Measurements from ENCODE around the gene PIGN. TPM values are rescaled to one million over a fixed set of nuclear protein-coding genes. Genes with fewer than 3 reads are reported as not detected.

The PIGN gene
- total RNA-seq, 1 donor from 2014 or later = 22.6 TPM

DNA sequence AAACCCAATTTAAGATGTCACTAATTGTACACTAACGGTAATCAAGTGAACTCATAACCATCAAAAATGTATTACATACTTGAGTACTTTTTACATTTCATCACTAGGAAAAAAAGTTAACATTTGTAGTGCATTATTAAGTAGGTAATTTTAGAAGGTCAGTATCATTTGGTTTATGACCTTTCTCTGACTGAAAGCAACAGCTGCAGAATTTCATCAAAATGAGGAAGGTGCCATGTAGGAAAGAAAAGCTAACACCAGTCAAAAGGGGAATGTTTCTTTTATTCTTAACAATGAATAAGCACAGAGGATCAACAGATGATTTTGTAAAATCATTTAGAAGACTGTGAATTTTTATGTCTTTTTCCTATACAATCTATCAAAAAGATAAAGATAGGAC, 79.0 kb downstream of the PIGN start:
- H3K27me3 ChIP-seq (ENCODE audit: control insufficient read depth, insufficient read depth, low read length) = no peaks in the 10 kb centered on the region
- TF ChIP-seq, protein P1, sequence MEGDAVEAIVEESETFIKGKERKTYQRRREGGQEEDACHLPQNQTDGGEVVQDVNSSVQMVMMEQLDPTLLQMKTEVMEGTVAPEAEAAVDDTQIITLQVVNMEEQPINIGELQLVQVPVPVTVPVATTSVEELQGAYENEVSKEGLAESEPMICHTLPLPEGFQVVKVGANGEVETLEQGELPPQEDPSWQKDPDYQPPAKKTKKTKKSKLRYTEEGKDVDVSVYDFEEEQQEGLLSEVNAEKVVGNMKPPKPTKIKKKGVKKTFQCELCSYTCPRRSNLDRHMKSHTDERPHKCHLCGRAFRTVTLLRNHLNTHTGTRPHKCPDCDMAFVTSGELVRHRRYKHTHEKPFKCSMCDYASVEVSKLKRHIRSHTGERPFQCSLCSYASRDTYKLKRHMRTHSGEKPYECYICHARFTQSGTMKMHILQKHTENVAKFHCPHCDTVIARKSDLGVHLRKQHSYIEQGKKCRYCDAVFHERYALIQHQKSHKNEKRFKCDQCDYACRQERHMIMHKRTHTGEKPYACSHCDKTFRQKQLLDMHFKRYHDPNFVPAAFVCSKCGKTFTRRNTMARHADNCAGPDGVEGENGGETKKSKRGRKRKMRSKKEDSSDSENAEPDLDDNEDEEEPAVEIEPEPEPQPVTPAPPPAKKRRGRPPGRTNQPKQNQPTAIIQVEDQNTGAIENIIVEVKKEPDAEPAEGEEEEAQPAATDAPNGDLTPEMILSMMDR (IDR thresholded peaks at IDR 0.05; ENCODE audit: insufficient read depth, low read length, poor library complexity, severe bottlenecking) = no peak
- H3K4me3 ChIP-seq (ENCODE audit: low read depth, low read length) = no peak overlapping the region
- H3K36me3 ChIP-seq (ENCODE audit: control insufficient read depth, insufficient read depth, low read length) = no peaks in the 10 kb centered on the region
- no peak for DNase-seq (ENCODE audit: low read depth)

DNA sequence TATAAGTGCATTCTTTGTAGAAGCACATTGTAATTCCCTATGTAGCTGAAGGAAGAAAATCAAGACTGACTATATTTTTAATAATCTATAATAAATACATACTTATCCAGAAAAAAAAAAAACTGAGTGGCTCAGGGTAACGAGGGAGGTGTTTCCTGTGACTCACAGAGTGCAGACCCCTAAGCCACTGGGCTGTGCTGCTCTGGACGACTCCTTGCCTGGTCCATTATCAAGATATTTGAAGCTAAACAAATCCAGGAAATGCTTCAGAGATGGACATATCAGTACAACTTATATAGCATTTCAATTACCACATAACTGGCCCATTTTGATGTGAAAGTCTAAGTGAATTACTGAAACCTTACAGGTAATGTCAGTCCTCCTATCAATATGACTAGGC, 80.6 kb downstream of the PIGN start:
- no peaks in the 10 kb centered on the region for H3K36me3 ChIP-seq (ENCODE audit: control insufficient read depth, insufficient read depth, low read length)
- TF ChIP-seq, protein P1 (IDR thresholded peaks at IDR 0.05; ENCODE audit: insufficient read depth, low read length, poor library complexity, severe bottlenecking) = no peak
- DNase-seq (ENCODE audit: low read depth) = no peak
- H3K4me3 ChIP-seq (ENCODE audit: low read depth, low read length) = no peak overlapping the region
- no peaks in the 10 kb centered on the region for H3K27me3 ChIP-seq (ENCODE audit: control insufficient read depth, insufficient read depth, low read length)

DNA sequence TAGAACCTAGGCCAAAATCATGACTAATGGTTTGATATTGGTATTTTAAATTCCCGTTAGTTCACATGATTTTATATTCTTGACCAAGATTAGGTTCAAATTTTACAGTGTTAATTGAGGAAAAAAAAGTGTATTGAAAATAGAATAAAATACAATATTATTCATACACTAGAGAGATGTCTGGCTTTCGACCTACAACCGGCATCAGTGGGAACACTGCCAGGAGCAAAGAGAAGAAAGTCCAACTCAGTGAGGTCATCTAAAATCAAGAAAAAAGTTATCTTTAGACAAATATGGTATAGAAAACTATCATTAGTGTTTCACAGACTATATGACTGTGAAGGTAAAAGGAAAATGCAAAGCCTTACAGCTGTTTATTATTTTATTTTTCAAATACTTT, 81.5 kb downstream of the PIGN start:
- no peaks in the 10 kb centered on the region for H3K36me3 ChIP-seq (ENCODE audit: control insufficient read depth, insufficient read depth, low read length)
- TF ChIP-seq, protein P1 (IDR thresholded peaks at IDR 0.05; ENCODE audit: insufficient read depth, low read length, poor library complexity, severe bottlenecking) = no peak
- H3K4me3 ChIP-seq (ENCODE audit: low read depth, low read length) = no peak overlapping the region
- no peak for DNase-seq (ENCODE audit: low read depth)
- H3K27me3 ChIP-seq (ENCODE audit: control insufficient read depth, insufficient read depth, low read length) = no peaks in the 10 kb centered on the region

DNA sequence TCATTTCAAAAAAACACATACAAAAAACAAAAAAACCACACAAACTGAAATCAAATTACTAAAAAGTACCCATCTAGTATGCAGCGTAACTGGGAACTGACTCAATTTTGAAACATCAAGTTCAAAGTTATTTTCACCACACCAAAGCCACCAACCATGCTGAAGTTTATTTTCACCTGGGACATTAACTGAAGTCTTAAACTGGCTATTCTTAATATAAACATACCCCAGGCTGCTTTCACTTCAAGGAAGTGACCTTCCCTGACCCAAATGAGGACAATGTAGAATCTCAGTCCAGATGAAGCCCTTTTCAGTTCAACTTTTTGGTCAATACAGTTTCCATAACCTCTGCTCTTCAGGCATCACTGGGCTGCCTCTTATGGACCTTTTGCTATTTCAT, 84.6 kb downstream of the PIGN start:
- H3K36me3 ChIP-seq (ENCODE audit: control insufficient read depth, insufficient read depth, low read length) = no peaks in the 10 kb centered on the region
- DNase-seq (ENCODE audit: low read depth) = no peak
- no peak overlapping the region for H3K4me3 ChIP-seq (ENCODE audit: low read depth, low read length)
- no peaks in the 10 kb centered on the region for H3K27me3 ChIP-seq (ENCODE audit: control insufficient read depth, insufficient read depth, low read length)
- TF ChIP-seq, protein P1 (IDR thresholded peaks at IDR 0.05; ENCODE audit: insufficient read depth, low read length, poor library complexity, severe bottlenecking) = no peak

DNA sequence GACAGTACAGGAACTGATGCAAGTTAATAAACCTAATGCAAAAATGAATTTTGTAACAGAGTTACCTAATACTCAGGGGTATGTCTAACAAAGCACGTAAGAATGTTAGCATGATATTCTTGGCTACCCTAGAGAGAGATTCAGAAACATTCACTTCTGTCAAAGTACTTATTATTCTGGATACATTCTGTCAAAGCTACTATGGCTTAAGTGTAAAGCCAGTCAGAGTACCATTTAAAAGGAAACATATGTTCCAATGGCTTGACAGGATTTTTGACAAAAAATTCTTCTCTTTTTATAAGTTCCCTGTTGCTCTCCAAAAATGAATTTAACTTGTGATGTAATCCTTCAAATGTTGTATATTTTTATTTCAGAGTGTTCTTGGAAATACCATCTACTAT, 85.5 kb downstream of the PIGN start:
- no peak for DNase-seq (ENCODE audit: low read depth)
- TF ChIP-seq, protein P1 (IDR thresholded peaks at IDR 0.05; ENCODE audit: insufficient read depth, low read length, poor library complexity, severe bottlenecking) = no peak
- Histone ChIP-seq H3K27me3 (ENCODE audit: control insufficient read depth, insufficient read depth, low read length) (no peaks in the 10 kb centered on the region), H3K36me3 (ENCODE audit: control insufficient read depth, insufficient read depth, low read length) (no peaks in the 10 kb centered on the region), H3K4me3 (ENCODE audit: low read depth, low read length) (no peak overlapping the region)

DNA sequence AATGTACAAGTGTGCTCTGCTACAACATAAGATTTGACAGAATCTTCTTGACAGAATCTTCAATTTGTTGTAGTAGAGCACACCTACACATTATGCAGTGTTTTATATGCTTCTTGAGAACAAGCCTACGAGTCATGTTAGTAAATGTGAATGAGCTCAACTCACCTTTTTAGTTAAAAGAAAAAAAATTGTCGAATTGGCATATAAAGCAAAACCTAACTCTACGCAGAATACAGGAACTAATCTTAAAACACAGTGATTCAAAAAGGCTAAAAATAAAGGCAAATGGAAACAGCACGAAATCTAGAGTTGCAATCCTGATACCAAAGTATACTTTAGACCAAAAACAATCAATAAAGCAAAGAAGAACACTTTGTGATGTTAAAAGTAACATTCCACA, 87.9 kb downstream of the PIGN start:
- no peaks in the 10 kb centered on the region for H3K36me3 ChIP-seq (ENCODE audit: control insufficient read depth, insufficient read depth, low read length)
- no peaks in the 10 kb centered on the region for H3K27me3 ChIP-seq (ENCODE audit: control insufficient read depth, insufficient read depth, low read length)
- no peak for DNase-seq (ENCODE audit: low read depth)
- no peak overlapping the region for H3K4me3 ChIP-seq (ENCODE audit: low read depth, low read length)
- TF ChIP-seq, protein P1 (IDR thresholded peaks at IDR 0.05; ENCODE audit: insufficient read depth, low read length, poor library complexity, severe bottlenecking) = no peak
